Stimulated activated CD4-positive, alpha-beta T cell treated with anti-CD3 and anti-CD28 coated beads, Interleukin-12 subunit alpha, Interleukin-12 subunit beta, amount 100 ng/mL, for 4 hours (primary cell): ENCODE data around the gene GRM8.

Experiments
- DNase-seq: peaks from one replicate; pipeline ENCODE4 v3.0.0-alpha.2; 2020

The GRM8 gene

GRCh38 chr7:126495001-126495400, 757.7 kb downstream of the GRM8 start:
- no peak for DNase-seq

- DNase-seq: no peak
Observed at GRCh38 chr7:126493801-126494200, 758.9 kb downstream of the GRM8 start.

GRCh38 chr7:126489874-126490273, 762.9 kb downstream of the GRM8 start:
- no peak for DNase-seq

GRCh38 chr7:126487728-126488442, 764.9 kb downstream of the GRM8 start:
- no peak for DNase-seq

GRCh38 chr7:126486806-126487205, 765.9 kb downstream of the GRM8 start:
- DNase-seq: no peak

- DNase-seq: no peak
Observed at GRCh38 chr7:126485791-126486190, 767.0 kb downstream of the GRM8 start.

- no peak for DNase-seq
Observed at GRCh38 chr7:126483972-126484371, 768.8 kb downstream of the GRM8 start.

- DNase-seq: no peak
Observed at GRCh38 chr7:126472825-126473224, 779.9 kb downstream of the GRM8 start.

- DNase-seq: no peak
Observed at GRCh38 chr7:126462405-126462804, 790.3 kb downstream of the GRM8 start.

- no peak for DNase-seq
Observed at GRCh38 chr7:126460664-126461063, 792.1 kb downstream of the GRM8 start.

GRCh38 chr7:126453104-126453503, 799.6 kb downstream of the GRM8 start:
- DNase-seq: no peak

GRCh38 chr7:126450269-126450671, 802.5 kb downstream of the GRM8 start:
- DNase-seq: no peak

- DNase-seq: no peak
Observed at GRCh38 chr7:126449611-126450268, 803.0 kb downstream of the GRM8 start.

- DNase-seq: no peak
Observed at GRCh38 chr7:126447984-126448383, 804.8 kb downstream of the GRM8 start.

GRCh38 chr7:126445991-126446390, 806.8 kb downstream of the GRM8 start:
- DNase-seq: no peak

GRCh38 chr7:126443951-126444350, 808.8 kb downstream of the GRM8 start:
- no peak for DNase-seq

GRCh38 chr7:126442908-126443307, 809.8 kb downstream of the GRM8 start:
- DNase-seq: no peak

GRCh38 chr7:126441745-126442144, 811.0 kb downstream of the GRM8 start:
- no peak for DNase-seq

GRCh38 chr7:126440542-126440941, 812.2 kb downstream of the GRM8 start:
- DNase-seq: no peak

- DNase-seq: no peak
Observed at GRCh38 chr7:126436213-126436868, 816.4 kb downstream of the GRM8 start.

GRCh38 chr7:126426652-126427051, 826.1 kb downstream of the GRM8 start:
- no peak for DNase-seq

GRCh38 chr7:126424985-126425384, 827.8 kb downstream of the GRM8 start:
- no peak for DNase-seq

- DNase-seq: no peak
Observed at GRCh38 chr7:126419047-126419446, 833.7 kb downstream of the GRM8 start.

GRCh38 chr7:126411821-126412383, 840.8 kb downstream of the GRM8 start:
- no peak for DNase-seq
